Left ventricle myocardium inferior (tissue), 1 donor: Measurements from ENCODE around the gene HDAC4. TPM values are rescaled to one million over a fixed set of nuclear protein-coding genes. Genes with fewer than 3 reads are reported as not detected.

Source experiments
- DNase-seq: peaks from one replicate; pipeline ENCODE4 v3.0.0-alpha.2; 2020
- H3K27ac ChIP-seq: fragments of 200-600 bp; replicated peaks from 2 replicates; pipeline ENCODE4 v1.8.0; 2021
- H3K27me3 ChIP-seq: fragments of 200-600 bp; 2 replicates; pipeline ENCODE4 v1.8.0; 2021; ENCODE audit warnings: low read depth
- H3K36me3 ChIP-seq: fragments of 200-600 bp; 2 replicates; pipeline ENCODE4 v1.8.0; 2021
- H3K4me1 ChIP-seq: fragments of 200-600 bp; 2 replicates; pipeline ENCODE4 v1.8.0; 2021
- H3K4me3 ChIP-seq: fragments of 200-600 bp; 2 replicates; pipeline ENCODE4 v1.8.0; 2021; ENCODE audit warnings: mild to moderate bottlenecking, moderate library complexity
- H3K9me3 ChIP-seq: fragments of 200-600 bp; replicated peaks from 2 replicates; pipeline ENCODE4 v1.8.0; 2021
- CTCF ChIP-seq: fragments of 200-600 bp; IDR thresholded peaks from 2 replicates; pipeline ENCODE4 v1.8.0; 2021; ENCODE audit warnings: antibody characterized with exemption, mild to moderate bottlenecking, borderline replicate concordance
- intact Hi-C: fragments of 100-400 bp; cut with micrococcal nuclease; formaldehyde crosslinking; loops from one replicate; pipeline ENCODE4 v1.11.0; 2022
- total RNA-seq: library from RNA; stranded (reverse); fragmentation: NEBNext Ultra II Directional; extraction: Animal tissue kit (Norgen Biotek cat#: 25700); gene quantifications from one replicate; pipeline ENCODE4 v1.2.1, GENCODE V29; 2021
- donor health status: DM: no; HTN: yes; CAD: no; lungs with severe emphysema.

HDAC4 gene
- total RNA-seq, 1 donor from 2014 or later = 23.9 TPM

- intact Hi-C loops = no loop called here
- Histone ChIP-seq H3K4me3 (no peak overlapping the region), H3K36me3 (no peaks in the 10 kb centered on the region), H3K4me1 (peaks cover 80% of the 10 kb centered on the region), H3K9me3 (peaks cover 14% of the 10 kb centered on the region), H3K27me3 (no peaks in the 10 kb centered on the region), H3K27ac (no peak overlapping the region)
- no peak for DNase-seq
- TF ChIP-seq CTCF = no peak
These were observed 145.0 kb downstream of the HDAC4 start for GRCh38 chr2:239255628-239256349.

GRCh38 chr2:239255218-239255617 is 145.6 kb downstream of the HDAC4 start:
- H3K27ac ChIP-seq = peak overlapping the region; percentile 2
- H3K9me3 ChIP-seq = peaks cover 14% of the 10 kb centered on the region
- intact Hi-C loops = no loop called here
- TF ChIP-seq CTCF = no peak
- peaks cover 83% of the 10 kb centered on the region for H3K4me1 ChIP-seq
- H3K27me3 ChIP-seq = no peaks in the 10 kb centered on the region
- no peaks in the 10 kb centered on the region for H3K36me3 ChIP-seq
- H3K4me3 ChIP-seq = no peak overlapping the region
- no peak for DNase-seq

- no peaks in the 10 kb centered on the region for H3K27me3 ChIP-seq
- peak overlapping the region; percentile 83 for H3K27ac ChIP-seq
- H3K4me3 ChIP-seq = no peak overlapping the region
- intact Hi-C loops = no loop called here
- DNase-seq = no peak
- peaks cover 83% of the 10 kb centered on the region for H3K4me1 ChIP-seq
- no peak for TF ChIP-seq CTCF
- no peaks in the 10 kb centered on the region for H3K36me3 ChIP-seq
- H3K9me3 ChIP-seq = peaks cover 14% of the 10 kb centered on the region
These were observed 147.0 kb downstream of the HDAC4 start for GRCh38 chr2:239253701-239254436.

DNA sequence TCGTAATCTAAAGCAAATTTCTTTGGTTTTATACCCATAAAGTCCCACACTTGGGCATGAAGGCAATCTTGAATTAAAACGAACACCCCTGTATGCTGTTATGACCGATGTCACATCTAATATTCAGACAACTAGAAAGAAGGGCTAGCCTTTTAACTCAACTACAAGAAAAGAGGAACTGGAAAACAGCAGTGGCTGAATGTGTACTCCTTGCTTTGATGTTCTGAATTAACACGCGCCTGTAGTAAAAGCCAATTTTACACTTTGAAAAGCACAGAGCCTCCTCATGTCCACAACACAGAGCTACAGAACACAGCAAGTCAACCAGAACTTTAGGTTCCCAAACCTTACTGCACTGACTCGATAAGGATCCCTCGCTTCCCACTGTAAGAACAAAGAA is 147.6 kb downstream of the HDAC4 start:
- H3K4me3 ChIP-seq = peak overlapping the region; percentile 32

DNA sequence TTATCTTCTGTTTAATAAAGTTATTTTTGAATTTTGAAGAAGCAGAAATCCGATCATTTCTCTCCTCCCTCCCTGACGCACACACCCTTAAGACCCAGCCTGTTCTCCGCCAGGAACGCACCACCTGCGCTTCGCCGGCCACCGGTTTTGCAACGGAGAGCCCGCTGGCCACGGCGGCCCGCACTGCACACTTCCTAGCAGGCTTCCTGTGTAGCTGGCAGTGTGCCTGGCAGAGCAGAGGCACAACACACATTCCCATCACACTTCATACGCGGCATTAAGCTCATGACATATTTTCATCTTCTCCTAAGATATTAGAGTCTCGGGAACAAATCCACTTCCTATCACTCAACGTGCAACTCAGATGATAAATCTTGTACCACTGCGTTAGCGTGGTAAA is 148.0 kb downstream of the HDAC4 start:
- peaks cover 90% of the 10 kb centered on the region for H3K4me1 ChIP-seq
- TF ChIP-seq CTCF = no peak
- peak; percentile 75 for DNase-seq
- intact Hi-C loops = no loop called here
- H3K9me3 ChIP-seq = peaks cover 7% of the 10 kb centered on the region
- no peaks in the 10 kb centered on the region for H3K27me3 ChIP-seq
- peak overlapping the region; percentile 32 for H3K4me3 ChIP-seq
- peak overlapping the region; percentile 83 for H3K27ac ChIP-seq
- H3K36me3 ChIP-seq = no peaks in the 10 kb centered on the region

More for the DNA sequence above, 147.6 kb downstream of the HDAC4 start:
- peaks cover 11% of the 10 kb centered on the region for H3K9me3 ChIP-seq
- peak overlapping the region; percentile 83 for H3K27ac ChIP-seq
- H3K4me1 ChIP-seq = peaks cover 86% of the 10 kb centered on the region
- H3K36me3 ChIP-seq = no peaks in the 10 kb centered on the region
- TF ChIP-seq CTCF = no peak
- intact Hi-C loops = no loop called here
- no peaks in the 10 kb centered on the region for H3K27me3 ChIP-seq
- DNase-seq = no peak
